GM18870 (cell line): ENCODE data around the gene CCDC30.
"Not testable (repeated sequence)": the region's sequence is repeated elsewhere in the genome, so short reads cannot be mapped to it uniquely, and the experiment has no call there.

ENCODE experiments used
- ATAC-seq: cut with Tn5 transposase; IDR thresholded peaks from one replicate; pipeline ENCODE4 v1.9.1; 2021; ENCODE audit warnings: moderate library complexity; ENCODE audit not compliant: unreplicated experiment

CCDC30 gene

GRCh38 chr1:42518908-42519307, 55.8 kb downstream of the CCDC30 start:
- ATAC-seq = no peak

GRCh38 chr1:42523171-42523570, 60.1 kb downstream of the CCDC30 start:
- no peak for ATAC-seq

GRCh38 chr1:42524330-42524729, 61.2 kb downstream of the CCDC30 start:
- no peak for ATAC-seq

- no peak for ATAC-seq
These were observed 66.7 kb downstream of the CCDC30 start for GRCh38 chr1:42529724-42530181.

- no peak for ATAC-seq
These were observed 68.0 kb downstream of the CCDC30 start for GRCh38 chr1:42531043-42531442.

- no peak for ATAC-seq
These were observed 70.2 kb downstream of the CCDC30 start for GRCh38 chr1:42533101-42533863.

GRCh38 chr1:42541104-42541503, 78.0 kb downstream of the CCDC30 start:
- no peak for ATAC-seq

GRCh38 chr1:42551180-42551579, 88.1 kb downstream of the CCDC30 start:
- ATAC-seq = no peak

- no peak for ATAC-seq
These were observed 88.5 kb downstream of the CCDC30 start for GRCh38 chr1:42551590-42551989.

- no peak for ATAC-seq
These were observed 89.5 kb downstream of the CCDC30 start for GRCh38 chr1:42552636-42553035.

- ATAC-seq = no peak
These were observed 94.3 kb downstream of the CCDC30 start for GRCh38 chr1:42557230-42557851.

GRCh38 chr1:42567038-42567437, 104.0 kb downstream of the CCDC30 start:
- ATAC-seq = no peak

- no peak for ATAC-seq
These were observed 113.8 kb downstream of the CCDC30 start for GRCh38 chr1:42576935-42577334.

GRCh38 chr1:42586016-42586415, 122.9 kb downstream of the CCDC30 start:
- ATAC-seq = no peak

- ATAC-seq = no peak
These were observed 124.7 kb downstream of the CCDC30 start for GRCh38 chr1:42587753-42588152.

GRCh38 chr1:42592811-42593210, 129.7 kb downstream of the CCDC30 start:
- no peak for ATAC-seq

GRCh38 chr1:42593486-42594100, 130.5 kb downstream of the CCDC30 start:
- no peak for ATAC-seq

GRCh38 chr1:42601472-42601871, 138.4 kb downstream of the CCDC30 start:
- ATAC-seq = no peak

- ATAC-seq = no peak
These were observed 150.7 kb downstream of the CCDC30 start for GRCh38 chr1:42613803-42614131.

GRCh38 chr1:42618866-42619265, 155.8 kb downstream of the CCDC30 start:
- no peak for ATAC-seq

GRCh38 chr1:42620307-42620706, 157.2 kb downstream of the CCDC30 start:
- ATAC-seq = no peak

GRCh38 chr1:42621180-42621579, 158.1 kb downstream of the CCDC30 start:
- ATAC-seq = not testable (repeated sequence)
